HCT116 (cell line): Measurements from ENCODE around the gene ABHD10. TPM values are rescaled to one million over a fixed set of nuclear protein-coding genes. Genes with fewer than 3 reads are reported as not detected.
A peak's percentile ranks its signal among the peaks of the same experiment; 100 is the strongest.

ENCODE experiments used
- ATAC-seq: fragments of 200-7000 bp; cut with Tn5 transposase; 2 replicates; pipeline ENCODE4 v1.9.1; 2020; ENCODE audit warnings: mild to moderate bottlenecking, moderate library complexity
- BruUV-seq: library from RNA; stranded (reverse); fragments of 400-500 nt; replicated peaks from 2 replicates; lab custom pipeline; 2021; lab: Mats Ljungman, UMichigan
- CTCF ChIA-PET: fragments of 300-600 bp; sonication (Branson Sonifier 250); formaldehyde crosslinking; loops from one replicate; lab custom pipeline; 2021; ENCODE audit warnings: antibody characterized with exemption; lab: Charles Lee
- POLR2A ChIA-PET: fragments of 300-600, 350-600 bp; sonication (Branson Sonifier 250); formaldehyde crosslinking; loops from one replicate; lab custom pipeline; 2021; ENCODE audit warnings: antibody characterized with exemption; lab: Charles Lee
- RAD21 ChIA-PET, 2 experiments: fragments of 300-600 bp; sonication (Branson Sonifier 250); formaldehyde crosslinking; loops; one replicate each; lab custom pipeline; 2023; ENCODE audit warnings: low total read pairs in 2 of 2; ENCODE audit not compliant: uncharacterized antibody in 2 of 2, unreplicated experiment in 2 of 2, low non-redundant PET in 1 of 2; lab: Charles Lee
- DNase-seq: peaks from one replicate; pipeline ENCODE4 v3.0.0-alpha.2; 2010; ENCODE audit warnings: low read depth, low spot score
- H2AFZ ChIP-seq: fragments of 200-600 bp; shearing (Covaris generic), sonication (generic); 2 replicates; pipeline ENCODE4 v1.6.1; 2017; ENCODE audit warnings: low read depth, mixed run types, mixed read lengths, antibody characterized with exemption, low read length; ENCODE audit not compliant: poor library complexity, severe bottlenecking
- H3K27ac ChIP-seq: 2 replicates; pipeline ENCODE4 v1.5.1; 2012; ENCODE audit warnings: low read depth, low read length
- H3K27me3 ChIP-seq: fragments of 200-600 bp; sonication (generic); 2 replicates; pipeline ENCODE4 v1.6.1; 2016; ENCODE audit warnings: mixed run types, low read length, mixed read lengths; ENCODE audit not compliant: insufficient read depth
- H3K36me3 ChIP-seq, 2 experiments: fragments of 200-500 bp in 1 of 2; fragments of 200-600 bp in 1 of 2; sonication (Bioruptor generic) in 1 of 2; sonication (generic) in 1 of 2; 2 replicates each; pipeline versions ENCODE4 v1.5.1 to v1.6.1; 2014 to 2016; ENCODE audit warnings: low read length in 2 of 2, inconsistent platforms in 1 of 2, mixed read lengths in 1 of 2, mixed run types in 1 of 2; ENCODE audit not compliant: insufficient read depth in 2 of 2, control insufficient read depth in 1 of 2
- H3K4me1 ChIP-seq, 2 experiments: fragments of 200-600 bp in 1 of 2; sonication (generic) in 1 of 2; 2 replicates each; pipeline versions ENCODE4 v1.5.1 to v1.6.1; 2012 to 2017; ENCODE audit warnings: low read length in 2 of 2, inconsistent platforms in 1 of 2, mild to moderate bottlenecking in 1 of 2, mixed read lengths in 1 of 2, mixed run types in 1 of 2, moderate library complexity in 1 of 2; ENCODE audit not compliant: insufficient read depth in 2 of 2, control insufficient read depth in 1 of 2
- H3K4me2 ChIP-seq: fragments of 200-600 bp; sonication (generic); 2 replicates; pipeline ENCODE4 v1.6.1; 2017; ENCODE audit warnings: mixed run types, low read length, mixed read lengths
- H3K4me3 ChIP-seq, 2 experiments: fragments of 200-600 bp in 1 of 2; sonication (generic) in 1 of 2; replicated peaks in 1 of 2; 2 replicates each; pipeline ENCODE4 v1.5.1; 2011 to 2016; ENCODE audit warnings: low read length in 2 of 2, control low read depth in 1 of 2, low read depth in 1 of 2, mild to moderate bottlenecking in 1 of 2, mixed read lengths in 1 of 2, mixed run types in 1 of 2
- H3K79me2 ChIP-seq: fragments of 200-600 bp; sonication (generic); 2 replicates; pipeline ENCODE4 v1.6.1; 2017; ENCODE audit warnings: mild to moderate bottlenecking, mixed run types, low read length, moderate library complexity, mixed read lengths; ENCODE audit not compliant: insufficient read depth
- H3K9ac ChIP-seq: fragments of 200-600 bp; sonication (generic); 2 replicates; pipeline ENCODE4 v1.6.1; 2016; ENCODE audit warnings: low read length, mixed read lengths
- H3K9me2 ChIP-seq: fragments of 200-600 bp; sonication (generic), shearing (Covaris generic); 2 replicates; pipeline ENCODE4 v1.6.1; 2017; ENCODE audit warnings: mixed run types, mild to moderate bottlenecking, moderate library complexity; ENCODE audit not compliant: insufficient read depth
- H3K9me3 ChIP-seq, 2 experiments: fragments of 200-500 bp in 1 of 2; fragments of 200-600 bp in 1 of 2; sonication (Bioruptor generic) in 1 of 2; sonication (generic) in 1 of 2; 2 replicates each; pipeline ENCODE4 v1.6.1; 2014 to 2017; ENCODE audit warnings: low read length in 2 of 2, mixed read lengths in 2 of 2, inconsistent platforms in 1 of 2, low read depth in 1 of 2, mild to moderate bottlenecking in 1 of 2, mixed run types in 1 of 2, moderate library complexity in 1 of 2; ENCODE audit not compliant: control insufficient read depth in 1 of 2, insufficient read depth in 1 of 2
- H4K20me1 ChIP-seq: fragments of 200-600 bp; sonication (generic), shearing (Covaris generic); 2 replicates; pipeline ENCODE4 v1.6.1; 2017; ENCODE audit warnings: mixed run types, mild to moderate bottlenecking, moderate library complexity; ENCODE audit not compliant: insufficient read depth
- JUND ChIP-seq: IDR thresholded peaks from 2 replicates; pipeline ENCODE4 v1.6.1; 2012
- MAX ChIP-seq: IDR thresholded peaks from 2 replicates; pipeline ENCODE4 v1.6.1; 2012
- POLR2AphosphoS5 ChIP-seq: IDR thresholded peaks from 2 replicates; pipeline ENCODE4 v1.6.1; 2011; ENCODE audit warnings: mild to moderate bottlenecking, low read depth, low read length, moderate library complexity
- REST ChIP-seq: IDR thresholded peaks from 2 replicates; pipeline ENCODE4 v1.6.1; 2012; ENCODE audit warnings: low read depth
- TCF7L2 ChIP-seq: IDR thresholded peaks from 2 replicates; pipeline ENCODE4 v1.7.0; 2011; ENCODE audit warnings: borderline replicate concordance, inconsistent platforms; ENCODE audit not compliant: insufficient read depth, insufficient read length; ENCODE audit errors: extremely low read depth
- intact Hi-C: fragments of 100-400 bp; cut with micrococcal nuclease; formaldehyde crosslinking; loops from 2 replicates; pipeline ENCODE4 v1.10.0; 2022
- total RNA-seq: library from RNA; stranded (reverse); gene quantifications from one replicate; pipeline ENCODE4 v1.2.1, GENCODE V29; 2021; ENCODE audit not compliant: unreplicated experiment

ABHD10 gene
- total RNA-seq, 1 experiment from 2014 or later, result 295 TPM

GRCh38 chr3:111939873-111940272 is 39.0 kb upstream of the ABHD10 start (continued):
- TF ChIP-seq REST (no peak), TCF7L2 (no peak), MAX (no peak)

- no peak for DNase-seq
Measured at GRCh38 chr3:111943533-111943932, 35.3 kb upstream of the ABHD10 start.

More at GRCh38 chr3:111943533-111943932, 35.3 kb upstream of the ABHD10 start:
- Histone ChIP-seq H3K27me3 (no peaks in the 10 kb centered on the region), H4K20me1 (no peaks in the 10 kb centered on the region), H3K4me2 (no peak overlapping the region), H2AFZ (no peak overlapping the region), H3K4me1 (peaks cover 27 to 46% of the 10 kb centered on the region in 2 experiments), H3K9me3 (no peaks in the 10 kb centered on the region), H3K4me3 (no peak overlapping the region), H3K36me3 (peaks cover 19 to 52% of the 10 kb centered on the region in 2 experiments), H3K79me2 (no peaks in the 10 kb centered on the region; the same call in 1 of the 2 replicates), H3K9me2 (no peaks in the 10 kb centered on the region), H3K9ac (no peak overlapping the region), H3K27ac (peak overlapping the region; percentile 75; the same call in 1 of the 2 replicates)
- TF ChIP-seq POLR2AphosphoS5, result no peak
- TF ChIP-seq JUND, result no peak
- BruUV-seq, result no TSS peak
- ChIA-PET RAD21 (no interaction called here), CTCF (no interaction called here), POLR2A (interaction anchor here (1.0 kb wide), 2 partner anchors 11 to 35 kb away, joined by 3 to 4 read pairs; partner anchors contain the start of gene ABHD10)
- intact Hi-C loops, result no loop called here
- ATAC-seq, result no peak
